Measurements from ENCODE around the gene RSRC1. TPM values are rescaled to one million over a fixed set of nuclear protein-coding genes. Genes with fewer than 3 reads are reported as not detected.

Gene RSRC1
- total RNA-seq, 1 donor from 2014 or later = 45.6 TPM

DNA sequence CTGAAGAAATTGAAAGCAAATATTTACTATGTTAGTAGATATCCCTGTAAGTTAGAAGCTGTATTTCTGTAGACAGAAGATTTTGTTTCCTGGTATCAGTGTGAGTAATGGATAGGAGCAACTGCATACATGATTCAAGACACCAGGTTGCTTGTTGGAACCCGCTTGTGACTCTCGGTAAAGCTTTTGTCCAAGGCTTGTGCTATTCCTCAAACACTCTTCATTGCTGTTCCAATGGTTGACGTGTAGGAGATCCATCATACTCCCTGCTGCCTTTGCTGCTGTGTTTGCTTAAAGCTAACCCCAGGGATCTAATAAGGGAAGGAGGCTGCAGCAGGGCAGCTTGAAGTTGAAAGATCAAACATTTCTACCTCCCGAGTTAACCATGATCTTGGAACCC lies 160.1 kb downstream of the RSRC1 start:
- H3K4me3 ChIP-seq (ENCODE audit: low read depth, low read length) = no peak overlapping the region
- TF ChIP-seq, protein P1, sequence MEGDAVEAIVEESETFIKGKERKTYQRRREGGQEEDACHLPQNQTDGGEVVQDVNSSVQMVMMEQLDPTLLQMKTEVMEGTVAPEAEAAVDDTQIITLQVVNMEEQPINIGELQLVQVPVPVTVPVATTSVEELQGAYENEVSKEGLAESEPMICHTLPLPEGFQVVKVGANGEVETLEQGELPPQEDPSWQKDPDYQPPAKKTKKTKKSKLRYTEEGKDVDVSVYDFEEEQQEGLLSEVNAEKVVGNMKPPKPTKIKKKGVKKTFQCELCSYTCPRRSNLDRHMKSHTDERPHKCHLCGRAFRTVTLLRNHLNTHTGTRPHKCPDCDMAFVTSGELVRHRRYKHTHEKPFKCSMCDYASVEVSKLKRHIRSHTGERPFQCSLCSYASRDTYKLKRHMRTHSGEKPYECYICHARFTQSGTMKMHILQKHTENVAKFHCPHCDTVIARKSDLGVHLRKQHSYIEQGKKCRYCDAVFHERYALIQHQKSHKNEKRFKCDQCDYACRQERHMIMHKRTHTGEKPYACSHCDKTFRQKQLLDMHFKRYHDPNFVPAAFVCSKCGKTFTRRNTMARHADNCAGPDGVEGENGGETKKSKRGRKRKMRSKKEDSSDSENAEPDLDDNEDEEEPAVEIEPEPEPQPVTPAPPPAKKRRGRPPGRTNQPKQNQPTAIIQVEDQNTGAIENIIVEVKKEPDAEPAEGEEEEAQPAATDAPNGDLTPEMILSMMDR (conservative IDR thresholded peaks at IDR 0.05; ENCODE audit: low read depth, low read length) = no peak
- no peak for DNase-seq (ENCODE audit: low read depth)

DNA sequence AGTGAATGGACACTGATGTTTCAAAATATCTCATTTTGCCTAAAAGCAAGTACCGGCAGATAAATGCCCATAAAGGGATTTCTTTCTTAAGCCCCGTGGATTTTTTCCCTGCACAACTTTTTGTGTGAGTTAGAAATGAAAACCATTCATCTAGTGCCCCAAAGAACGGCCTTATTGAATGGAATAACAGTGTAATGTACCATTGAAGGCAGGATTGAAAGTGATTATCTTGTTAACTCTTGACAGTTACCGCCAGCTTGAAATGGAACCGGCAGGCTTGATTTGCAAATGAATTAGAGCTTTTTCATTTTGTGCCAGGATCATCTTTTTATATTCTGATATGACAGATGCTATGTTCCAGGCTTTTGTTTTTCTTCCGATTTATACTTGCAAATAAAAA lies 162.2 kb downstream of the RSRC1 start:
- TF ChIP-seq, protein P1 (conservative IDR thresholded peaks at IDR 0.05; ENCODE audit: low read depth, low read length) = no peak
- DNase-seq (ENCODE audit: low read depth) = no peak
- no peak overlapping the region for H3K4me3 ChIP-seq (ENCODE audit: low read depth, low read length)

DNA sequence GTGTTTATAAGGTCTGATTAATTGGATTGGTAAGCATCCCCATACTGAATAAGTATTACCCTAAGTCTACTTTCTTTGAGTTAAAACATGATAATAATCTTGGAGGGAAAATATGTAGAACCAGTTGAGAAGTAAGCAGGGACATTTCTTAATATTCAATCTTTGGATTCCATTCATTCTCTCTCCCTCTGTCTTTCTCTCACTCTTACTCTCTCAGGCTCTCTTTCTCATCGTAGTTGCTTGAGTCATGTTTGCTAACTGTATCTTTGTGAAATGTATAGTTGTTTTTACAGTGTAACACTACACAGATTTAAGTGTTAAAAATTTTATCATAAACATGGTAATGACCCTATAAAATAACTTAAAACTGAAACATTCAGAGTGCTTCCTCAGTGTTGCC lies 163.8 kb downstream of the RSRC1 start:
- TF ChIP-seq, protein P1 (conservative IDR thresholded peaks at IDR 0.05; ENCODE audit: low read depth, low read length) = no peak
- no peak overlapping the region for H3K4me3 ChIP-seq (ENCODE audit: low read depth, low read length)
- DNase-seq (ENCODE audit: low read depth) = no peak

DNA sequence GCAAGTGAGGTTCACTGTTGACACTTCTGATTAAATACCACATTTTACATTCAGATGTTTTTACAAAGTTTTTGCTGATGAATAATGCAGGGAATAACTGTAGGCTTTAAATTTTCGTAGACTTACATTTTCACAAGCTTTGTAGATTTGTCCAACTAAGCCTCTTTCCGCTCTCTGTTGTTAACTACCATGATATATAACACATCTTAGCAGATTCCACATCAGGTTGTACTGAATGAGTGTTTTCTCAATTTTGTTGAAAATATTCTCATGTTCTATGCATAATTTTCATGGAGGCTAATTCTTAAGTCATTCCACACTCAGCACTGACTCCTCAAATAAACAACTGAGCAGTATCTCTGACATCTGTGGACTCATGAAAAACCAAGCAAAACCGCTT lies 168.3 kb downstream of the RSRC1 start:
- TF ChIP-seq, protein P1 (conservative IDR thresholded peaks at IDR 0.05; ENCODE audit: low read depth, low read length) = no peak
- H3K4me3 ChIP-seq (ENCODE audit: low read depth, low read length) = no peak overlapping the region
- DNase-seq (ENCODE audit: low read depth) = no peak

DNA sequence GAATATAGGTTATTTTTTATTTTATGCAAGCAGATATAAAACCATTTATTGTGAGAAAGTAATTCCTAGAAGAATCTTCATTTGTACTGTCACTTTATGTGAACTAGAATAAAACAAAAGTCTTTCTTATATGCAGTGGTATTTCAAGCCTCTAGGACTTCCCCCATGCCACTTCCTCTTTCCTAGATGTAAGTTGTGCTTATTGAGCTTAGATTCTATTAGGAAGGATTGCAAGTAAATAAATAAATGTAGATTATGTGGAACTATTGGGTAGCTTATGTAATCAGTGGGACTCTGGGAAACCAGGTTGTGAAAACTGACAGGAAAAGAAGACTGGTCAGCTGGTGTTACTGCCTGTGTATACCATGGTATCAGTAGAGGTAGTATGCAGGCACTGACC lies 169.7 kb downstream of the RSRC1 start:
- H3K4me3 ChIP-seq (ENCODE audit: low read depth, low read length) = no peak overlapping the region
- TF ChIP-seq, protein P1 (conservative IDR thresholded peaks at IDR 0.05; ENCODE audit: low read depth, low read length) = no peak
- DNase-seq (ENCODE audit: low read depth) = no peak

DNA sequence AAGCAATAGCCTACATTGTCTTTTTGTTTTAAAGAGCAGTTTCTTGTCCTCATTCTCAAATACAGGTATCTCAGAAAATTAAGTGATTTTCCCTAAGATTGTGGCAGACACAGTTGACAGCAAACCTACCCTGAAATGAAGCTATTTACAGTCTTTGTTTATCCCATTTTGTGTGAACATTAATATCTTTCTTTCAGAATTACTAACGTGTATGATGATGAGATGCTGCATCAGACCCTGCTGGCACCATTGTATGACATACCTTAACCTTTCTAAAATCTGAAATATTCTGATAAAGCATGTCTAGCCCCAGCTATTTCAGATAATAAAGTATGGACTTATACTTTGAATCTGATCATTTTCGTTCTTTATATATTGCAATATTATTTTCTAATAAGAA lies 185.9 kb downstream of the RSRC1 start:
- DNase-seq (ENCODE audit: low read depth) = no peak
- H3K4me3 ChIP-seq (ENCODE audit: low read depth, low read length) = no peak overlapping the region
- TF ChIP-seq, protein P1 (conservative IDR thresholded peaks at IDR 0.05; ENCODE audit: low read depth, low read length) = no peak

DNA sequence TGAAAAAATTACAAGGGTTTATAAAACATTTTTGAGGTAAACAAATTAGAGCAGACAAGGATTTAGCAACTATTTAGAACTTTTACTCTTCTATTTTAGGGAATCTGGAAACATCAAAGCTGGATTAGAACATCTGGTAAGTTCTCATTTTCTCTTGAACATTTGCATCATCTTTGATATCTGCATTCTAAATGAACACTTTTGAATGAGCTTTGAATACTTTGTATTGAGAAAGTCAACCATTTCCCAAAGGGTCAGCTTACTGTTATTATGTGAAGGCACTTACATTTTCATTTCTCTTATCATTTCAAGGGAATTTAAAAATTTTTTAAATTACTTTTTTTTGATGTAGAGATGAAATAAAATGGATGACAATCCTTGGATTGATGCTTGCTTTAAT lies 188.1 kb downstream of the RSRC1 start:
- TF ChIP-seq, protein P1 (conservative IDR thresholded peaks at IDR 0.05; ENCODE audit: low read depth, low read length) = no peak
- no peak overlapping the region for H3K4me3 ChIP-seq (ENCODE audit: low read depth, low read length)
- DNase-seq (ENCODE audit: low read depth) = no peak
